HG03045 (cell line): Measurements from ENCODE around the gene SAMD1.

Experiments
- ATAC-seq: cut with Tn5 transposase; IDR thresholded peaks from one replicate; pipeline ENCODE4 v1.9.1; 2021; ENCODE audit warnings: mild to moderate bottlenecking, moderate library complexity; ENCODE audit not compliant: unreplicated experiment

Gene SAMD1

DNA sequence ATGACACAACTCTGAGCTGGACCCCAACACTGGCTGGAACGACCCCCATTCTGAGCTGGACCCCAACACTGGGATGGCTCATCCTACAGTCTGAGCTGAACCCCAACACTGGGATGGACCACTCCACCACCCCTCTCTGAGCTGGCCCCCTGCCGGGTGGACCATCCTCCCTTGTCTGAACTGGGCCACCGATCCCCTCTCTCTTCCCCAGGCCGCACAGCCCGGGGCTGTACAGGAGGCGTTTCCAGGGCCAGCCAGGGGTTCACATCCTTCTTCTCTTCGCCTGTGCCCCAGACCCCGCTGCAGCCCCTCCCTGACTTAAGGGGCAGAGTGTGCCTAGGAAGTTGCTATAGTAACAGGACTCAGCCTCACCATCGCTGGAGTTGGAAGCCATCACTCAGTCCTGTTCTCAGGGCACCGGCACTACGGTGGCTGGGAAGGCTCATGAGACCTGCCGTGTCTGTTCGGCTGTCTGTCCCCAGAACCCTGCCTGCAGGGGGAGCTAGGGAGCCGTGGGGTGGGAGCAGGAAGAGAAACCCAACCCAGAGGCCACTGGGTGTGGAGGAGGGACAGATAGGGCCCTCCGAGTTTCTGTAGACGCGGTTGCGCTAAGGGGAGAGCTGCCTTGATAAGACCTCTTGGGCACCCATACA is 23.3 kb upstream of the SAMD1 start:
- ATAC-seq = no peak

DNA sequence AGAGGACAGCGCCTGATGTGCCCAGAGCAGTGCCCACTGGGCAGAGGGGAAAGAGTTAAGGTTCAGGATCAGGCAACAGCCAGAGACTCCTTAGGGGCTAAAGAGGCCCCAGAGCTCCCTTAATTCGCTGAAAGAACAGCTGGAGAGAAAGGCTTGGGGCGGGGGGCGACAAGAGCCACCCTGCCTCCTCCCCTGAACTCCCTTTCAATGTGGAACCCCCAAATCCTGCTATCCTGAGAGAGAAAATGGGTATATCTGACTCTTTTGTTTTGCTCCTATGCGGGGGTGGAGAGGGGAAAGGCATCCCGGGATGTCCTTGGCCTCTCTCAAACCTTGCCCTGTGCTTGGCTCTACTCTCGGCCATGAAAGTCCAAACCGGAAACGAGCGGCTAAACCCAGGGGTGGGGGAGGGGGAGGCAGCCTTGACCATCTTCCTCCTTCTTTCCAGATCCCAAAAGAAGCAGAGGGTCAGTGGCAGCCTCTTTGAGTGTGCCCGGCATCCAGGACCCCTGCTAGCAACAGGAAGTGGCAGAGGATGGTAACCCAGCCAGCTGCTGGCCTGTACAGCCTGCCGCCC is 22.3 kb upstream of the SAMD1 start:
- no peak for ATAC-seq

DNA sequence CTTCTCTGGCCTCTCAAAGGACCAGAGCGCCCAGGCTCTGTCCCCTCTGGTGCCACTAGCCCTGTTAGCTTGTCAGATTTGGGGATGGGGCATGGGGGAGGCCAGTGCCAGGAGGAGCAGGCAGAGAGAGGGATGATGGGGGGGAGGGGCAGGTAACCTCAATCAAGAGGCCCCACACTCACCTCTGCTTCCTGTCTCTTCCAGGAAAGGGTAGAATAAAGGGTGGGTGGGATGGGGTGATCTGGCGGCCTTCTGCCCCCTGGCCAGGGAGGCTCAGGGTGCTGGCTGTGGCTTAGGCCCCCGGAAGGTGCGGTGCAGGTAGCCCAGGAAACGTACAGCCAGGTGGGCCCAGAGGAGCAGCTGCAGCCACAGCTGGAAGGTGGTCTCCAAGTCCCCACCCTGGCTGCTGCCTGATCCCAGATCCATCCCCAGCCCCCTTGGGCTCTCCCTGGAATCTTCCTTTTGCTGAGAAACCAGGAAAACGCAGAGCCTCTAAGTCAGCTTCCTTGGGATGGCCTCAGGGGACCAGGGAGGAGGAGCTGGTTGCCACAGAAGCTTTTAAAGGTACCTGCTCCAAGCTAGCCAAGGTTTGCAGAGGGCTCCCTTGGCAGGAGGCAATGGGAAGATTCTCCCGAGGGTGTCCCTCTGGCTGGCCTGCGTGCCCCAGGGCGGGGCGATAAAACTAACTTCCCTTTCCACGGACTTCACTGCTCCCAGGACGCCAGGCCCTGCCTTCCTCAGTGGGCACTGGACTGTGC is 21.7 kb upstream of the SAMD1 start:
- ATAC-seq = no peak

DNA sequence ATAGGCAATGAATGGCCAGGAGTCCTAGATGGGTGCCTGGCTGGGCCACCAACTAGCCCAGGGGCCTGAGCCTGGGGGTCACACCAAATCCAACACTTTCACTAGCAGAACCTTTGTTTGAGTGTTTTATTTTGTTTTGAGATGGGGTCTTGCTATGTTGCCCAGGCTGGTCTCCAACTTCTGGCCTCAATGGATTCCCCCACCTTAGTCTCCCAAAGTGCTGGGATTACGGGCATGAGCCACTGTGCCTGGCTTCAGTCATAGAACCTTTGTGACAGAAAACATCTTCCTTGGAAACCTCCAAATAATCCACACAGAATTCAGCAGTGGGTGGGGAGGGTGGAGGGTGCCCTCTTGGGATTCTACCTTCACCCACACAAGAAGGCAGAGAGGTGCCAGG is 20.9 kb upstream of the SAMD1 start:
- no peak for ATAC-seq

DNA sequence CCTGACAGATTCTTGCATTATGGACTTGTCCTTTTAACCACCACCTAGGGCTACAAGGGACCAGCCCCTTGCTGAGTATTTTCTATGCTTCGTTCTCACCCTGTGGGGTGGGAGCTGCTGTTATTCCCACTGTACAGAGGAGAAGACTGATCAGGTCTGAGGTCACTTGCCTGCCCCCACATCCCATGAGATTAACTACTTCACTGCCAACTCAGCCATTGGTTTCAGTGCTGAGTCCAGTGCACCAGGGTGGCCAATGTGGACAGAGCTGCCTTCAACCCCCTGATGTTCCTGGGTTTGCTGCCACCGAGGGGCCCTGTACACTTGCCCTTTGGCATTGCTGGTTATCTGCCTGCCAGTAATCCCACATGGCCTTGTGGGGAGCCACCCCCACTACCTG is 20.1 kb upstream of the SAMD1 start:
- no peak for ATAC-seq

DNA sequence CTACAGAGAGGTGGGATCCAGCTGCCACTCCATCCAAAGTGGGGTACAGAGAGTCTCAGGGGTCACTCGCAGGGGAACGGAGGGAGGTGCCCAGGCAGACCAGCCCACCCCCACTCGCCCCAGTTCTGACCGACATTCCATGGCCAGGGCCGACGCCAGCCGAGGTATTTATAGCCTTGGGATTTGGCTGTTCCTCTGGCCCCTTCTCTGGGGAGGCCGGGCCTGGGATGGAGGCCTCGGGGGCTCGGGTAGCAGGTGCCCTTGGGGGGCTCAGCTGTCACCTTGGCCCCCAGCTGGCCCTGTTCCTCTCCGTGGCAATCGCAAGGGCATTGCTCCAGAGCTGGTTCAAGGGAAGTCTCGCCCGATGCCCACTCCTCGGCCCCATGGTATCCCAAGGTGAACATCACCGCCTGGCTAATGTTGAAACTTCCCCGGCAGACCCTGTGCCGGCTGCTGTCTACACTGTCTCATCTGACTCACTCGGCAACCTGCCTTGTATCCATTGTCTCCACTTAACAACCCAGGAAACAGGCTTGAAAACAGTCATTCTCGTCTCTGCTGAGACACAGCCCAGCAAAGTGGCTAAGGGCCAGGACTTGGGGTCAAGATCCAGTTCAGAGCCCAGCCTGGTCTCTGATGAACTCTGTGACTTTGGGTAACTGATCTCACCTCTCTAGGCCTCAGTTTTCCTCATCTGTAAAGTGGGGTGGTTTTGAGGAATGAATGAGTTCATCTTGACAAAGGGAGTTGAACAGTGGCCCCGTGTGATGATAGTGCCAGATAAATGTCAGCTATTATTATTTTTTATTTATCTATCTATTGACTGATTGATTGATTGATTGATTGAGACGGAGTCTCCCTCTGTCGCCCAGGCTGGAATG is 17.3 kb upstream of the SAMD1 start:
- ATAC-seq = no peak

DNA sequence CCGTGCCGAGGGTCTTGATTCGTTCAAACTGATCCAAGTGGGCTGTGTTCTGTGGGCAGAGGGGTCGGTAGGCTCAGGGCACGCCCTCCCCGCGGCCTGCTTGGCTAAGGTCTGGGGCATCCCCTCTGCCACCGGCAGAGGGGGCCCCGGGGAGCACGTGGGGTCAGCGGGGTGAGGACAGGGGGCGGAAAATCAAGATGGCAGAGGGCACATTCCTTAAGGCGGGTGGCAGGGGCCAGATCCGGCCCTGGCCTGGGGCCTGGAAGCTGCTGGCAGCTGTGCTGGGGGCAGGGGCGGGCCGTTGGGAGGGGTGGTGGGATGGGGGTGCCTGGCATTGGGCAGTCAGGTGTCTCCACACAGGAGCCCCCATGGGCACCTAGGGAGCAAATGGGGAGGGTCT is 16.3 kb upstream of the SAMD1 start:
- no peak for ATAC-seq

DNA sequence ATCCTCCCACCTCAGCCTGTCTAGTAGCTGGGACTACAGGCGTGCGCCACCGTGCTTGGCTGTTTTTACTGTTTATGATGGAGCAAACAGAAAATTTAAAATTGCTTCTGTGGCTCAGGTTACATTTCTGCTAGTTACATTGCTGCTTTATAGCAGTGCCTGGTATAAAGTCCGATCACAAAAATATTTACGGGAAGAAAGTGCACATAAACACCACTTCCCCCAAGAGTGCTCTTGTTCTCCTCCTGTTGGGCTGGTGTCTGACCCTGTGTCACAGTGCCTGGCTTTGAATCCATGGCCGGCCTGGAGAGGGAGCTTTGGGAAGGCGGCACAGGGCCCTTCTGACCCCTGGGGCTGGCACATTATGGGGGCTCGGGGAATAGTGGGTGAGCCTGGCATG is 15.1 kb upstream of the SAMD1 start:
- no peak for ATAC-seq

DNA sequence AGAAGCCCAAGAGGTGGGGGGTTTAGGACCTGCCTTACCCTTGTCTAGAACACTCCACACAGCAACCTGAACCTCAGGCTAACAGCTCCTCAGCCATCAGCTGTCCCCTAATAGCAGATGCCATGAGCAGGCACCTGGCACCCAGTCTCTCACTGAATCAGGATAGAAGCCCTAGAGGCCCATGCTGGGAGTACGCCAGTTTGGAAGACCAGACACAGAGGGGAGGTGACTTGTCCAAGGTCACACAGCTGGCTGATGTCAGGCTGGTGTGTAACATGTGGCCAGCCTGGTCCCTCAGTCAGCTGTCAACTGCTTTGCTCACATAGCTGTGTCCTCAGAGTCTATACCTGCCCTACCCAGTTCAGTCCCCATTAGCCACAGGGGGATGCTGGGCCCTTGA is 12.8 kb upstream of the SAMD1 start:
- no peak for ATAC-seq

DNA sequence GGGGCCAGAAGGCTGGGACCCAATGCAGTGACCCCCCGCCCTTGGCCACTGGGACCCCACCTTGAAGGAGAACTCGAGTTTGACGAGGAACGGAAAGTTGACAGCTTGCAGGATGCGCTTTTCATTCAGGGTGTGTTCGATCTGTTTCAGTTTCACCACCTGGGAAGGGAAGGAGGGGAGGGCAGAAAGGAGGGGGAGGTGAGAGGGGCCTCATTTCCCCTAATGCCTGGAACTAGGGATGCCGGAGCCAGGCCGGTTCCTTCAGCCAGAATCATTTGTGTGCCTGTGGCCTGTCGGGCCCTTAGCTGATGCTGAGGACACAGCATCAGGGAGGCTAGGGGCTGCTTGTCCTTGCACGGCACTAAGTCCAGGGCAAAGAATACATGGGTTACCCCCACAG is 12.2 kb upstream of the SAMD1 start:
- no peak for ATAC-seq

DNA sequence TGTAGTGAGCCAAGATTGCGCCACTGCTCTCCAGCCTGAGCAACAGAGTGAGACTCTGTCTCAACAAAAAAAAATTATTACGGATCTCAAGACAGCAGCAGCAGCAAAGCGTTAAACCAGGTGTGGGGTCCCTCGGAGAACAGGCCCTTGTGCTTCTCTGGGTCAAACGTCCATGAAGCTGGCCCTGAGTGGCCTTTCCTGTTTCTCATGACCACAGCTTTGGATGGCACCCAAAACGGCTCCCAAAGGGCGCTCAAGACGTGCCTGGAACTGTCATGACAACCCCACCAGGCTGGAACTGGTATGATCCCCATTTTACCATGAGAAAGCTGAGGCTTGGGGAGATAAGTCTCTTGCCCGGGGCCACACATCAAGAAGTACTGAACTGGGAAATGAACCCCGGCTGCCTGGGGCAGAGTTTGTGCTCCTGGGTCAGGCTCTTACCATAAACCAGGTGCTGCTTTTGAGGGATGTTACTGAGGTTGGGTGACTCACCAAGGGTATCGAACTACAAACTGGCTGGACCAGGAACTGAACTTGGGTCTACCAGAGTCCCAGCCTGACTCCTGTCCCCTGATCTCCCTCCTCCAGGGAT is 11.6 kb upstream of the SAMD1 start:
- ATAC-seq = no peak

DNA sequence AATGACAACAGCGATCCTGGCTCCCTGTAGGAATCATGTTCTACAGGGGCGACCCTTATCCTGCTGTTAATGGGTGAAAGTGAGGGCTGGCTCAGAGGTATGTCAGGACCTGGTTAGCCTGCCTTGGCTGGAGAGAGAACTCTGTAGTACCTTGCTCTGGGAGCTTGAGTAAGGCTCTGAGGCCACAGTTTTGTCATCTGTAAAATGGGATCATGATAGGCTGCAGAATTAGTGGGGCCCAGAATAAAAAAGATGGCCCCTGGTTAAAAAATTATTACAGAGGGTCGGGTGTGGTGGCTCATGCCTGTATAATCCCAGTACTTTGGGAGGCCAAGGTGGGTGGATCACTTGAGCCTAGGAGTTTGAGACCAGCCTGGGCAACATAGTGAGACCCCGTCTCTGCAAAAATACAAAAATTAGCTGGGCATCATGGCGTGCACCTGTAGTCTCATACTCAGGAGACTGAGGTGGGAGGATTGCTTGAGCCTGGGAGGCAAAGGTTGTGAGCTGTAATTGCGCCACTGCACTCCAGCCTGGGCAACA is 10.5 kb upstream of the SAMD1 start:
- no peak for ATAC-seq

DNA sequence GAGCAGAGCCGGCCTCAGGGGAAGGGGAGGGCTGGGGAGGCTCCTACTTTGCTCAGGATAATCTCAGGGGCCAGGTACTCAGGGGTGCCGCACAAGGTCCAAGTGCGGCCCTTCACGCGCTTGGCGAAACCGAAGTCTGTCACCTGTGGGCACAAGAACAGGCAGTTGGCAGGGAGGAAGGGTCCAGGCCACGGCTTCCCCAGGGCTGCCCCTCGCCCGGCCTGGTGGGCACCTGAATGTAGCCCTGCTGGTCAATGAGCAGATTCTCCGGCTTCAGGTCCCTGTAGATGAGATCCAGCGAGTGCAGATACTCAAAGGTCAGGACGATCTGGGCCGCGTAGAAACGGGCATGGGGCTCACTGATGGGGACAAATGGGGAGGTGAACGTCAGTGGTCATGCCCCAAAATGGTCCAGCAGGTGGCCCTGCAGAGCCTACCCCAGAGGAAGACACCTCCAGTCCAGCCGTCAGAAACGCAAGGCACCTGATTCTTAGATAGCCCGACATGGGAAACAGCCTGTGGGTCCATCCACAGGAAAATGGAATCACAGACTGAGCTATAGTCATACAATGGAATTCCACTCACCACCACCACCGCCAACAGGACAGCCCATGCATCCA is 7.1 kb upstream of the SAMD1 start:
- ATAC-seq = no peak

DNA sequence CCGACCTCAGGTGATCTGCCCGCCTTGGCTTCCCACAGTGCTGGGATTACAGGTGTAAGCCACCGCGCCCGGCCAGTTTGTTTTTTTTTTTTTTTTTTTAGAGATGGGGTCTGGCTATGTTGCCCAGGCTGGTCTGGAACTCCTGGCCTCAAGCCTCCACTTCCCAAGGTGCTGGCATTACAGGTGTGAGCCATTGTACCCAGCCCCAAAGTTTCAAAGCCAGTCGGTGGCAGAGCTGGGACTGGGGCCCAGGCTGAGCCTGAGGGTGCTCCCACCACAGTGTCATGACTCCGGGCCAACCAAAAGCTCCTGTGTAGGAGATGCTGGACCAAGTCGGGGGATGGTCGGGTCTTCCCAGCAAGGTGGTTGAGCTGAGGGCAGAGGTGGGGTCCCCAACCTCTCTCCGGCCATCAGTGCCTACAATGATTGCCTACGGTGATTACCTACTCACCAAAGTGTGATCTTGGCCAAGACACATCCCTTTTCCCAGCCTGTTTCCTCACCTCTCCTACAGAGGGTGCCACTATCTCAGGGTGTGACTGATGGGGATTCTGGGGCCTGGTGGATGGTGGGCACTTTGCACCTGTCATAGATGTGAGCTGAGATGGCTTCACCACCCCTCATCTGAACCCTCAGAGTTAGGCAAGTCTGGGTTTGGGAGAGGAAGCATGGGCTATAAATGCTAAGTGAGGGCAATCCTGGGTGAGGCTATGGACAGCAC is 5.9 kb upstream of the SAMD1 start:
- no peak for ATAC-seq

DNA sequence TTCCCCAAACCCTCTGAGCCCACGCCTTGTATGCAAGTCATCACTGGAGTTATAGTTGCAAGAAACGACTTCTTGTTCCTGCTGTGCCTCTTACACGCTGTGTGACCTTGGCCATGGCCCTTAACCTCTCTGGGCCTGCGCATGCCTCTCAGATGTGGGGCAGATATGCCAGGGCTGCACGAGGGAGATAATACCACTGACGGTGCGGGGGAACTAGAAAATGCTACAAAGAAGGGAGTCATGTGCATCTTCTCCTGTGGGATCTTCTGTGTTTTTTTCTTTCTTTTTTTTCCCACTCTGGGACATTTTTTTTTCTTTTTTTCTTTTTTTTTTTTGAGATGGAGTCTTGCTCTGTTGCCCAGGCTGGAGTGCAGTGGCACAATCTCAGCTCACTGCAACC is 4.3 kb upstream of the SAMD1 start:
- no peak for ATAC-seq

DNA sequence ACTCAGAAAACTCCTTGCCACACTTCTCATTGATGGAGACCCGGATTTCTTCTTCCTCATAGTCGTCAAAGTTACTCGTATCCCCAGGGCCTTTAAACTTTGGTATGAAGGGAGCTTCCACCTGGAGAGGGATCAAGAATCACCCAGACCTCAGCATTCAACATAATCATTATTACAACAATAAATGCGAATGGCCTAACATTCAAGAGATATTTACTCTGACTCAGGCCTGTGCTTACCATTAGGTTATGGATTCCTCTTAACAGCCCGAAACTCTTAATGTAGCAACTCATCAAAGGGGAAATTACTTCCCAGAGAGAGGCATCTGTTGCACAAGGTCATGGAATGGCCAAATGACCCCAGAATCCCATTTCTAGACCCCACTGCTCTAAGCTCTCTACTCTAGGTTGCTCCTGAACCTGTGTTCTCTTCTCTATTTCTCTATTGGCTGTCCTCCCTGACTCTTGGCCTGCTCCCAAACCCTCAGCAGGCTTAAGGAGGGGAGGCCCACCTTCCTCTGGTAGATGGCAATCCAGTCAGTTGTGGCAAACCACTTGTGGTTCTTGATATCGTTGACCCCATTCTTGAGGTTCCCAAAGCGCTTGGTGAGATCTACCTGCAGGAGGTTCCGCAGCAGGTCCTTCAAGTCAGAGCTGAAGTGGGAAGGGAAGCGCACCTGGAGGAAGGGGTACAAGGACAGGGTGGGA is 2.7 kb upstream of the SAMD1 start:
- no peak for ATAC-seq

DNA sequence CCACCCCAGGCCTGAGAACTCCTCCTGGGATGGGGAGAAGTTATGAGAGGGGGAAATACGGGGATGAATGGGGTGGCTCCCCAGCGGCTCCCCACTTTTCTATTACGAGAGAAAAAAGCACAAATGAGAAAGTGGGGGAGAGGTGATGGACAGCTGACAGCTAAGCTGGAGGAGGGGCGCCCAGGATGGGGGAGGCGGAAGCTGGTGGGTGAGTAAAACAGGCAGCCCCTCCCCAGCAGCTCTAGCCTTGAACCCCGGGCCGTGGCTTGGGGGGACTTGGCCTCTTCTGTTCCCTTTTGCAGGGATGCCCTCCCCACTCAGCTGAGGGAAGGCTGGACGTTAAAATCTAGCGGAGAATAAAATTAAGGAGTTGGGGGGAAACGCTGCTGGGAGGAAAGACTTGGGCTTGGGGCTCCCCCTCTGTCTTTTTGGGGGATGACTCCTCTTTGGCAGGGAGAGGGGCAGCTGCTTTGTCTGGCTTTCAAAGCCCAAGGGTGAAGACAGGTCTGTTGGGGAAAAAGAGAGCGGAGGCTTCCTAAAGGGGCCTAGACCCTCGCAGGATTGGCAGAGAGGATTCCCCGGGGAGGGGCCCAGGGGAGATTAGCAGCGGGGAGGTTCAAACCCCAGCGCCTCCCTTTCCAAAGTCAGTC is 1.4 kb upstream of the SAMD1 start:
- peak; percentile 10 for ATAC-seq

DNA sequence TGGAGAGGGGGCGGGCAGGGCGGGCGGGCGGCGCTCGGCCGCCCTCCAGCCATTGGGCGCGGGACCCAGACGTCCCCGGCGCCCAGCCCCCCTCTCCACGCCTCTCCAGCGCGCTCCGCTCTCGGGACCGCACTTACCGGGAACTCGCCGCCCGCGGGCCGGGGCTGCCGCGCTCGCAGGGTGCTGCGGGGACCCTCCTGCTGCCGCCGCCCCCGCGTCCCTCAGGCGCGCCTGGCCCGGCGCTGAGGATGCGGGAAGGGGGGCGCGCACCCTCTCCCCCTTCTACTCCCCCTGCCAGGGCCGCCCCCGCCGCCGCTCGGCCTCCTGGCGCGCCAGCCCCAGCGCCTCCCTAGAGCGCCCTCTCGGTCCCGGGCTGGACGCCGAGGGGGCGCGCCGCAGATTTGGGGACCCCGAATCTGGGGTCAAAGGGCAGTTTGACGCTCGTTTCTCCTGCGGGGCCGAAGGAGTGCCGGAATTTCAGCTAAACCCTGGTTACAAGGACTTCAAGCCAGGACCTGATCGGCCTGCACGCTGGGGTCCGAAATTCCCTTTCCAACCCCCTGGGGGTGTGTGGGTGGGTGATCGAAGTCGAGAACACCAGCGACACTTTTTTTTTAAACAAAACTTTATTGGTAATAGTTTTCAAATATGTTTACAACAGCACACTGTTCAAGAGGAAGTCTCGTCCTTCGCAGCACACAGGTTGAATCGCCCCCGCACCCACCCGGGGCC is 696 bp upstream of the SAMD1 start:
- ATAC-seq = peak; percentile 53
